ENCODE measurements around the gene MUC4.
"Not testable (repeated sequence)": the region's sequence is repeated elsewhere in the genome, so short reads cannot be mapped to it uniquely, and the experiment has no call there.

GRCh38 chr3:195792621-195793020 lies 19.1 kb downstream of the MUC4 start:
- TF ChIP-seq POLR2AphosphoS5 (IDR thresholded peaks at IDR 0.05; ENCODE audit: borderline replicate concordance, low read depth, low read length); EZH2 (IDR thresholded peaks at IDR 0.05); FOXP2 (optimal IDR thresholded peaks at IDR 0.05; ENCODE audit: control extremely low read depth, extremely low read length, insufficient read depth): not testable (repeated sequence)

Measured in SK-N-MC (cell line).